HG03521 (cell line): Measurements from ENCODE around the gene CEP41.
"Not testable (repeated sequence)": the region's sequence is repeated elsewhere in the genome, so short reads cannot be mapped to it uniquely, and the experiment has no call there.

Source experiments
- ATAC-seq: cut with Tn5 transposase; IDR thresholded peaks from one replicate; pipeline ENCODE4 v1.9.1; 2021; ENCODE audit warnings: mild to moderate bottlenecking, moderate library complexity; ENCODE audit not compliant: unreplicated experiment

Gene CEP41

GRCh38 chr7:130393841-130394411 lies 46.9 kb downstream of the CEP41 start:
- no peak for ATAC-seq

DNA sequence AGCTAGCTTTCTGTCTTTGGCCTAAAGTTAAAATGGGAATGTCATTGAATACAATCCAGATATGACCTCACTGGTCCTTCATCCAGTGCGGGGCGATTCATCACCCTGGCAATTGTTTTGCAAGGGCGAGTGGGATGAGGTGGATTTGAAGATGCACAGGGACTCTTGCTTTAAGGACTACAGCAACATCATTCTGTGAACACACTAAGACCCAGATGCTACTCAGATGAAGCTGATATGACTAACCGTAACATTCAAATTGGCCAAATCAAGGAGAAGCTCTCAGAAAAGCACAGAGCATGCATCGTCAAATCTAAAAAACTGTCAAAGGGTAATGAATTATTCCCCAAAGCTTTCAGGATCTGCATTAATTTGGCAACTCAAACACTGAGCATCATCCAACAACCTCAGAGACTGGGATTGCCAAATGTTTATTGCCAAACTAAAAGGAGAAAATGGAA lies 47.7 kb downstream of the CEP41 start:
- no peak for ATAC-seq

DNA sequence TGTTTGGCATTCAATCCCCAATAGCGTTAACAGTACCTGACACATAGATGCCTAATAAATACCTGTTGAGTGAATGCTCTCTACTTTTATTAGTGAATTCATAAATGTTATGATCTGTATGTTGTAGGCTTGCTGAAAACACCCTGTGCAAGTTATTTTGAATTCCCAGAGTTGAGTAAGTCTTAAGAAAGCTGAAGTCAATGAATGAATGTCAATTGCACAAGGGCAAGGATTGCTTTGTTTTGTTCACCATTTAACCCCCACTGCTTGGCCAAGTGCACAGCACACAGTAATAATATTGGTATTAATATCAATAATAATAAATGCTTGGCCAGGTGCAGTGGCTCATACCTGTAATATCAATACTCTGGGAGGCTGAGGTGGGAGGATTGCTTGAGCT lies 50.3 kb downstream of the CEP41 start:
- no peak for ATAC-seq

DNA sequence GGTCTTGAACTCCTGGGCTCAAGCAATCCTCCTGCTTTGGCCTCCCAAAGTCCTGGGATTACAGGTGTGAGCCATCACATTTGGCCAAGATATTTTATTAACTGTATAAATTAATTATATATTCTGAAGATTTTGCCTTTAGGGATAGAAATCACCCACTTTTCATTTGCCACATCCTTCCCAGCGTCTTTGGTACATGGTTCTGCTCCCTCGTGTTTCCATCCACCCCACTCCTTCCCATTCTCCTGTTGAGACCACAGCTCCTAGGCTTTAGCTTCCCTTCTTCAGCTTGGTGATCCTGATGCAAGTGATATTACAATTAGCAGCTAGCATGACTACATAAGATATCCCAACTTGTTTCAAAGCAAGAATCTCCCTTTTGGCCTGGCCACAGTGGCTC lies 52.1 kb downstream of the CEP41 start:
- ATAC-seq = no peak

DNA sequence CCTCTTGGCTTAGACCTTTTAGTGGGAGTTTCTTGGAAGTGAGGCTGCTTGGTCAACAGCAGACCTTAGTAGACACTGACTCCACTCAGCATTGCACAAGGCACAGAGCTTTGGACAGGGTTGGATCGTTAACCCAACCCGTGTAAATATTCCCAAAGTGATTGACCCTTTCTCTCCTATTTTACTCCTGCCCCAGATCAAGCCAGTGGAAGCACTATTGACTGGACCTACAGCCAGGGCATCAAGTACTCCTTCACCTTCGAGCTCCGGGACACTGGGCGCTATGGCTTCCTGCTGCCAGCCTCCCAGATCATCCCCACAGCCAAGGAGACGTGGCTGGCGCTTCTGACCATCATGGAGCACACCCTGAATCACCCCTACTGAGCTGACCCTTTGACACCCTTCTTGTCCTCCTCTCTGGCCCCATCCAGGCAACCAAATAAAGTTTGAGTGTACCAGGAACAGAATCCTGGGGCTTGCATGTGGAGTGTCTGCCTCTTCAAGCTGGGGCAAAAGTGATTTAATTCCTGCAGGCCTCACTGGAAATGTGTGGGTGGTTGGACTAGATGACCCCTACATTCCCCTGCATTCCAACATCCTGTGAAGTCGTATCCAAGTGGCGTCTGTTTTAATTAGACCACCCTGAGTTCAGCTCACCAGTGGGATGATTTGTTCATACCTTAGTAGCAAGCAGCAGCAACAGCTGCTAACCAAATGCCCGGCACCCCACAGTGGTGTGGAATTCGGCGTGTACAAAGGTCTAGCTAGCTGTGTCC lies 53.0 kb downstream of the CEP41 start:
- ATAC-seq = no peak

DNA sequence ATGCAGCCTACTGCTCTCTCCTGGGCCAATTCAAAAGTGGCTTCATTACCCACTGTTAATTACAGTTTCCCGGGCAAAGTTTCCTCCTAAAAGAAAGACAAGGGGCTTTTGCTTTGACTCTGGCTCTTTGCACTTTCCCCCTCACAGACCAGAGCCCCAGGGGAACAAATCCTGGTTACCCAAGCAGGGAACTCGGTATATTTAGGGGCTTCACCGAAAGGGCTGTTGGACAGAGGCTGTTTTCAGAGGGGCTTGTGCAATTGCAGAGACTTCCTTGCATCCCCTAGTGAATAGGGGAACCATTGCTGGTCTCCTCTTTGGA lies 53.5 kb downstream of the CEP41 start:
- ATAC-seq = no peak

DNA sequence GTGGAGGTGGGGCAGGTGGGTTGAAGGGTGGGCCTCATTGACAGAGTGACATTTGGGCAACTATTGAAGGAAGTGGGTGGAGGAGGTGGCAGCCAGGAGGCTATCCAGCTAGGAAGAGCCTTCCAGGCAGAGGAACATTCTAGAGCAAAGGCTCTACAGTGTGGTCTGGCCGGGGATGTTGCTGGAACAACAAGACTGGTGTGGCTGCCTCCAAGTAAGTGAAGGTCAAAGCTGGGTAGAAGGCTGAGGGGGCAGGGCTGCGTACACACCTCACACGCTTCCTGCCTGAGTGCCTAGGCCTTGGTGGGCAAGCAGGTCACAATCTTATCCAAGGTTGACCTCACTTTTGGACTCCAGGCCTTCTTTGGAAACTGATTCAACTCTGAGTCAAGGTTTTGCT lies 53.9 kb downstream of the CEP41 start:
- ATAC-seq = no peak

DNA sequence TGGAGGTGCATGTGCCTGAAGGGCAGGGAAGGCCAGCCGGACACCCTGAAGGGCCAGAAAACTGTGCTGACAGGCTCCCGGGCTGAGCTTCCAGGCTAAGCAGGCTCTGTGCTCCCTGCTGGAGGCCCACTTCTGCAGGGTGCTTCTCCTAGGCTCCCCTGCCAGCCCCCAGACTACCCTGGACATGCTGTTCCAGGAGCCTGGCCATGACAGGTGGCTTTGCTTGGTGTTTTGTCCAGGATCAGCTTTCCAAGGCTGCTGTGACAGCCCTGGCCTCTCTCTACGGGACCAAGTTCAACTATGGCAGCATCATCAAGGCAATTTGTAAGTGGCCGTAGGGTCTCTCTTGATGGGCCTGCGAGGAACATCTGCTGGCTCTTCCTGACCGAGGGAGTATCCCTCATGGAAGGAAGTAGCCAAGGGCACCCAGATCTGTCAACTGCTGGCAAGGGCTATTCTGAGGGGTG lies 55.2 kb downstream of the CEP41 start:
- ATAC-seq = no peak

DNA sequence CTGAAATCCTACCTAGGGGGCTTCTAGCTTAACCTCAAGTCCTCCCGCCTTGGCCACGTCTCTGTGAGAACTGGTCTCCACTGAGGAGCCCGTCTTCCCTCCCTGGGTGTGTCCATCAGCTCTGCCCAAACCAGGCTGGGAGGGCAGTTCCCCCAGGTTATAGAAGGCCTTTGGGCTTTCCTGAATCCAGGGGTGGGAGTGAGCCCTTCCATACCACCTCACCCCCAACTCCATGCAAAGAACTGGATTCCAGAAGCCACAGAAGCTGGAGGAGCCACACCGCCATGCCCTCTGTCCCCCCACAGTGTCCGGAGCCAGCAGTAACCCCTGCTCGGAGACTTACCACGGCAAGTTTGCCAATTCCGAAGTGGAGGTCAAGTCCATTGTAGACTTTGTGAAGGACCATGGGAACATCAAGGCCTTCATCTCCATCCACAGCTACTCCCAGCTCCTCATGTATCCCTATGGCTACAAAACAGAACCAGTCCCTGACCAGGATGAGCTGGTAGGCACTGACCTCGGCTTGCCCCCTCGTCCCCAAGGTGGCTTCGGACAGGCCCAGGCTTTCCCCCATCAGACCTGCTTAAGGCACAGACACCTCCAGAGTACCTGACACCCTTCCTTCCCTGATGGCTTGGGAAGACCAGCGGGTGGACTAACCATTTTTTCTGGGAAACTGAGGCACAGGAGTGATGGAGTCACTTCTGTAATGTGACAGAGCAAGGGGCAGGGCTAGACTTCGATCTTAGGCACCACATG lies 55.8 kb downstream of the CEP41 start:
- no peak for ATAC-seq

GRCh38 chr7:130384371-130384801 lies 56.4 kb downstream of the CEP41 start:
- ATAC-seq = no peak

DNA sequence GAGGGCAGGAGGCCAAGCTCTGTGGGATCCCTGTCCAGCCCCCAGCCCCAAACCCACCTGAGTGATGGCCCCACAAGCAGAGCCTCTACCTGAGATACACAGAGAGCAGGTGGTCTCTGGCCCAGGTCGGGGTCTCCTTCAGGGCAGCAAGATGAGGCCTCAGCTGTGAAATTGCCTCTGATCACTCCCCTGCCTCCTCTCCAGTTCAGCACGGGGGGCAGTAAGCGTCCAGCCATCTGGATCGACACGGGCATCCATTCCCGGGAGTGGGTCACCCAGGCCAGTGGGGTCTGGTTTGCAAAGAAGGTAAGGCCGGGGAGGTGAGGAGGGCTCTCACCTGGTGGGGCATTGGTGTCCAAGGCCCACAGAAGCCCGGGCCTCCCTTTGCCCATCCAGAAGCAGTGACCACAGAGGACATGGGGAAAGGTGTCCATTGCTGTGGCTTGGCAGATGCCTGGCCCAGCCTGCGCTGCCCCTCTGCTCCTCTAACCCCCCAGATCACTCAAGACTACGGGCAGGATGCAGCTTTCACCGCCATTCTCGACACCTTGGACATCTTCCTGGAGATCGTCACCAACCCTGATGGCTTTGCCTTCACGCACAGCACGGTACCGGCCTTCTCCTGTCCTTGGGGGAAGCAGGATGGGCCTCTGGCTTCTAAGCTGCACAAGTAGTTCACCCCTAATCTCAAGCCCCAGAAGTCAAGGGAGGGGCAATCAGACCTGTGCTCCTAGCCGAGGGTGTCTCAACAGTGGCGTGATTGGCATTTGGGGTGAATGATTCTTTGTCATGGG lies 57.4 kb downstream of the CEP41 start:
- ATAC-seq = no peak

DNA sequence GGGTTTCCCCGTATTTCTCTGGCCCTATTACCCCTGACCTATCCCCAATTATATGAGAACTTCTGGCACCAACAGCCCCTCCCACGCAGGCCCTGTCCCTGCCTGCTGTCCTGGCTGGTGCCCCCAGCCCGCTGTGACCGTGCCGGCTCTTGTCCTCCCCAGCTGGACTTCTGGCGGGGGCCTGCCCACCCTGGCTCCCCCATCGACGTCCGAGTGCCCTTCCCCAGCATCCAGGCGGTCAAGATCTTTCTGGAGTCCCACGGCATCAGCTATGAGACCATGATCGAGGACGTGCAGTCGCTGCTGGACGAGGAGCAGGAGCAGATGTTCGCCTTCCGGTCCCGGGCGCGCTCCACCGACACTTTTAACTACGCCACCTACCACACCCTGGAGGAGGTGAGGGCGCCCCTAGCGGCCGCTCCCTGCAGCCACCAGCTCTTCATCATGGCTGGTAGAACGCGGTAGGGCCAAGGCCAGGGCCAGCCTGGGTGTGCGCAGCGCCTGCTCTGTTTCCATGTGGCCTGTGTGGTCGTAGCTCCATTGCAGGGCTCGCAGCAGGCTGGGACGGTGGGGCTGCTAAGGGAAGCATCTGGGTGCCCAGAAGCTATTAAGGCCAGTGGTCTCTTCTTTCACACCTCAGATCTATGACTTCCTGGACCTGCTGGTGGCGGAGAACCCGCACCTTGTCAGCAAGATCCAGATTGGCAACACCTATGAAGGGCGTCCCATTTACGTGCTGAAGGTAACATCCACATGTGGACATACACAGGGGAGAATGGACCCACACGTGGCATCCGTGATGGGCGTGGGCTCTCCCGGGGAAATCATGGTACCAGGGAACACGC lies 59.1 kb downstream of the CEP41 start:
- no peak for ATAC-seq

DNA sequence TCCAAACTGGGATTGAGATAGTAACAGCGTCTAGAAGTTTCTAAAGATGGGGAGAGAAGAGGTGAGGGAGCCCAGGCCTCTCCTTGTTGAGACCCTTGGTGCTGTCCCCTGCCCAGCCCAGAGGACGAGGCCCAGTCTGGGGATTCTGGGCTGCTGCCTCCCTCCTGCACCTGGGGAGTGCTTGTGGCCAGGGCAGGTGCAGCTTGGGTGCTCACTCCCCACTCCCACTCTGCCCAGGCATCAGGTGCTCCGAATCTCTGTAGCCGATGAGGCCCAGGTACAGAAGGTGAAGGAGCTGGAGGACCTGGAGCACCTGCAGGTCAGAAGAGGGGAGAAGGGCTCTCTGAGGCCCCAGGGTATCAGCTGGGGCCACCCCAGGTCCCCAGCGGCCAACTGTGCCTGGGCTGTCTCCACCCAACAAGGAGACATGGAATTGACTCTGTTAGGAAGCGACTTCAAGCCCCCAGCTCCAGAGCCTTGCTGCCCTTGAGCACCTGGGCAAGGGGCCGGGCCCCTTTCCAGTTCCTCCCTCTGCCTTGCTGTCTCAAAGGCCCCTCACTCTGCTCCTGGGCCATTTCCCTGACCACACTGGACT lies 59.9 kb downstream of the CEP41 start:
- ATAC-seq = no peak

GRCh38 chr7:130379921-130380860 lies 60.6 kb downstream of the CEP41 start, which contains the start of gene CPA1:
CPA1 (plus strand) TSS chr7:130380494; CDS start chr7:130380521, 27 bp downstream.
- ATAC-seq = no peak

DNA sequence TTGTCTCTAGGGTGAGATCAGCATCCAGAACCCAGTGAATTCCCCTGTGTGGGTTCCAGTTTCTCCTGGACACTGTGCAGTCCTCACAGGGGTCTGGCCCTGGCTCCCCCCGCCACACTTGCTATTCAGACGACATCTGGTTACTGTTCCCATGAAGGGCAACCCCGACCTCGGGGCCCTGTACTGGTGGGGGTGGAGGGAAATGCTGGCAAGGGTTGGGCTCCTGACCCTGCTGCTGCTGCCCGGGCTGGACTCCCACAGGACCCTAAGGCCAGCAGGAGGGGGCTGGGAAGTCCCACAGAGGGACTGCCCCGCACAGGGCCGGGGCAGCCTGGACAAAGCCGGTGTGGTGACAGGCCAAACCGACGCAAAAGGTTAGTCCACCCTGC lies 61.3 kb downstream of the CEP41 start:
- no peak for ATAC-seq

DNA sequence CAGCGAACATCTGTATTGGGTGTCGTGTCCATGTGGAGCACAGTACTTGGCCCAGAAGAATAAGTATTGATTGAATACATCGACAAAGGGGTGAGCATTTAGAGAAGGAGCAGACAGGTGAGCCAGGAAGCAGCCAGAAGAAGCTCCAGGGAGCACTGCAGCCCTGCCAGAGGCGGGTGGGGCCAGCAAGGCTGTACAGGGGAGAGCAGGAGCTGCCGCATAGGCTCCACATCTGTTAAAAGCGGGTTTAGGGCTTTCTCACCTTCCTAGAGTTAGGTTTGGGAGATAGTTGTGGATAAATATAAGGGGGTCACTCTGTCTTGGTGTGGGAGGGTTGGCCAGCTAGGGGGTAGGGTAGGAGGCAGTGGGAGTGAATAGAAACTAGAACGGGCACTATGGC lies 61.8 kb downstream of the CEP41 start:
- ATAC-seq = no peak

GRCh38 chr7:130377178-130377577 lies 63.6 kb downstream of the CEP41 start:
- ATAC-seq = no peak

DNA sequence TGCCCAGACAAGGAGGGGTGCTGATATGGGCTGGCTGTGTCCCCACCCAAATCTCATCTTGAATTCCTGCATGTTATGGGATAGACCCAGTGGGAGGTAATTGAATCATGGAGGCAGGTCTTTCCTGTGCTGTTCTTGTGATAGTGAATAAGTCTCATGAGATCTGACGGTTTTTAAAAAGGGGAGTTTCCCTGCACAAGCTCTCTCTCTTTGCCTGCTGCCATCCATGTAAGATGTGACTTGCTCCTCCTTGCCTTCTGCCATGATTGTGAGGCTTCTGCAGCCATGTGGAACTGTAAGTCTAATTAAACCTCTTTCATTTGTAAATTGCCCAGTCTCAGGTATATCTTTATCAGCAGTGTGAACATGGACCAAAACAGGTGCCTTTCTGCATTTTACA lies 64.4 kb downstream of the CEP41 start:
- not testable (repeated sequence) for ATAC-seq

DNA sequence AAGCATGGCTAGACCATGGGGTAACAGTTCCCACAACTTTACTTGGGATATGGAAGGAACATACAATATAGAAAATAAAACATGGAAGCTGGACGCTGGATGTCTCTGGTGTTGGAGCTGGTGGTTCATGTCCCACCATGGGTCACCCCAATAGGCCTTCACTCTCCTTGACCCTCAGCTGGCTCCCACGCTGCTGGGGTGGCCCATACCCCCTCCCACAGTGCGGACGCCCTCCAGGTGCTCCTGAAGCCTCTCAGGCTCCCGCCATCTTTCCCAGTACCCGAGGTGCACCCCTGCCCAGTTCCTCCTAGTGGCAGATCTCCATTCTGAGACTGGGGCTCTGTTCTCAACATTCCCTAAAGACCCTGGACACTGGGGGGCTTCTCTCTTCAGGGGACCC lies 66.3 kb downstream of the CEP41 start:
- ATAC-seq = no peak
